Mucosa of rectum (tissue), 2 donors: ENCODE measurements around the gene ITGA1.

Experiments
- H3K27ac ChIP-seq, 2 donors: one replicate each; pipeline ENCODE4 v1.7.0; 2013; ENCODE audit warnings: inconsistent platforms in 2 of 2, low read depth in 2 of 2, low read length in 2 of 2
- H3K27me3 ChIP-seq, 2 donors: one replicate each; pipeline ENCODE4 v1.7.0; 2013; ENCODE audit warnings: low read length in 2 of 2; ENCODE audit not compliant: control insufficient read depth in 2 of 2, insufficient read depth in 2 of 2
- H3K36me3 ChIP-seq, 2 donors: one replicate each; pipeline ENCODE4 v1.7.0; 2013; ENCODE audit warnings: low read length in 2 of 2; ENCODE audit not compliant: control insufficient read depth in 2 of 2, insufficient read depth in 2 of 2
- H3K4me1 ChIP-seq, 2 donors: one replicate each; pipeline ENCODE4 v1.7.0; 2013; ENCODE audit warnings: low read length in 2 of 2, mild to moderate bottlenecking in 1 of 2; ENCODE audit not compliant: control insufficient read depth in 2 of 2, insufficient read depth in 2 of 2
- H3K4me3 ChIP-seq, 2 donors: one replicate each; pipeline ENCODE4 v1.7.0; 2013; ENCODE audit warnings: low read length in 2 of 2
- H3K9ac ChIP-seq, 2 donors: one replicate each; pipeline ENCODE4 v1.7.0; 2013; ENCODE audit warnings: low read length in 2 of 2, low read depth in 1 of 2, mild to moderate bottlenecking in 1 of 2
- H3K9me3 ChIP-seq, 2 donors: one replicate each; pipeline ENCODE4 v1.7.0; 2013; ENCODE audit warnings: low read length in 2 of 2; ENCODE audit not compliant: control insufficient read depth in 2 of 2
- donor health status: healthy.
- donor health status: Normal muscosa, but diverticular disease.

ITGA1 gene

DNA sequence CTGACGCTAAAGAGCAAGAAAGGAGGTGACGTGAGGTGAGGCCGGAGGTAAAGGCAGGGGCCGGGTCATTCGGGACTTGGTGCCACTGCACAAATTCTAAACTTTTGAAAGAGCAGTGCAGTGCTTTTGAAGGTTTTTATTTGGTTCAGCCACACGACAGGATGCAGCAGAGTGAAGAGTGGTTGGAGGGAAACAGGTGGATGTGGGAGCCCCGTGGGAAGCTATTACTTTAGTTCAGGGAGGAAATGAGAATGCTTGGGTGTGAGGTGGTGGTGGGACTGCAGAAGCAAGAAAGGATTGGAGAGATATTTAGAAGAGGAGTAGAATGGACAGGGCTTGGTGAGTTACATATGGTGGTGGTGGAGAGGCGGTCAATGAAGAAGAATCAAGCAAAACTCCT, 136.7 kb downstream of the ITGA1 start:
- Histone ChIP-seq H3K36me3 (peaks cover 6% of the 10 kb centered on the region in 2 donors), H3K4me1 (no peaks in the 10 kb centered on the region), H3K4me3 (no peak overlapping the region), H3K9ac (no peak overlapping the region), H3K27ac (no peak overlapping the region), H3K9me3 (no peaks in the 10 kb centered on the region), H3K27me3 (no peaks in the 10 kb centered on the region)

DNA sequence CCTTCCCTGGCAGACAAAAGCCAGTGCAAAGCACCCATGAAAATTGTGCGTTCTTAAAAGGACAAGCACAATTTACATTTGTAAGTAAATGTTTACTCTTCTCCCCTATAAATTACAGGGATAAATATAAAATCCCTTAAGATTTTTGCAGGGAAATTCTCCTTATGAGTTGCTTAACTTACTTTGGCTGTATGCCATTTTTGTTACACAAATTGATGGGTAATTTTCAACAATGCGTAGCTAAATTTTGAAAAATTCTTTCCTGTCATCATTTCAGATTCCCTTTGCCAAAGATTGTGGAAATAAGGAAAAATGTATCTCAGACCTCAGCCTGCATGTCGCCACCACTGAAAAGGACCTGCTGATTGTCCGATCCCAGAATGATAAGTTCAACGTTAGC, 137.3 kb downstream of the ITGA1 start:
- Histone ChIP-seq H3K27me3 (no peaks in the 10 kb centered on the region), H3K36me3 (peaks cover 6% of the 10 kb centered on the region in 2 donors)

DNA sequence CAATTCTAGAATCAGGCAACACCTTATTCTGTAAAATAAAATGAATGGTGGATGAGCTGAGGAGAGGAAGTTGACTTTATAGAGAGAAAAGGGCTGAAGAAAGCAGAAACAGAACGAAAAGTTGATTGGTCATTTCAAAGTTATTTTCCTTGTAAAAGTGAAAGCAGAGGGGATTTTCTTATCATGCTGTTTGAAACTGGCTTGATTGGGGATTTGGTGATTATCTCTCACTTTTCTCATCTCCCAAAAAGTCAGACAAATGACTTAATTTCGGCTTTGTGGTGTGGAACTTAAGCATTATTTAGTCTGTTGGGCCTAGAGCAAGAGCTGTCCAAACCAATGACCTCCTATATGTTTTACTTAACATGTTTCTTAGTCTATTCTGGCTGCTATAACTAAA, 141.0 kb downstream of the ITGA1 start:
- Histone ChIP-seq H3K4me3 (no peak overlapping the region), H3K4me1 (no peaks in the 10 kb centered on the region), H3K9me3 (no peaks in the 10 kb centered on the region), H3K9ac (no peak overlapping the region), H3K27me3 (no peaks in the 10 kb centered on the region), H3K36me3 (peaks cover 5 to 8% of the 10 kb centered on the region in 2 donors), H3K27ac (no peak overlapping the region)

More for the DNA sequence above, 137.3 kb downstream of the ITGA1 start:
- Histone ChIP-seq H3K27ac (no peak overlapping the region), H3K9me3 (no peaks in the 10 kb centered on the region), H3K9ac (no peak overlapping the region), H3K4me1 (no peaks in the 10 kb centered on the region), H3K4me3 (no peak overlapping the region)

DNA sequence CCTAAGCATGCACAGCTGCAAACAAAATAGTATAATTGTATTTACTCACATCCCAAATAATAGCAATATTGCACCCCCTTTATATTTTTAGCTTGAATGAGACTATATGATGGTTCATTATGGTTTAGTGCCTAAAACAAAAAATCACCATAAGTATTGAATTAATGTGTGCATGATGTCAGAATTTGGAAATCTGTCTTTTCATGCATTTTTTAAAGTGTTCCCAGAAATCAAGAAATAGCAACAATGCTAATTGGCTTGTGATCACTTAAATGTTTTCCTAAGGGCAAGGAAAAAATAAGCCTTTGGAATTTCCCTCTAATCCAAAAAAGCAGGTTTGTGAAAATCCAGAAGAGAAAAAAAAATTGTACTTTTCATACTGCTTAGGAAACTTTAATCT, 150.5 kb downstream of the ITGA1 start:
- no peaks in the 10 kb centered on the region for H3K9me3 ChIP-seq
- H3K36me3 ChIP-seq: peaks cover 0 to 3% of the 10 kb centered on the region in 2 donors
- H3K9ac ChIP-seq: no peak overlapping the region
- H3K4me1 ChIP-seq: no peaks in the 10 kb centered on the region
- no peak overlapping the region for H3K4me3 ChIP-seq
- no peaks in the 10 kb centered on the region for H3K27me3 ChIP-seq
- no peak overlapping the region for H3K27ac ChIP-seq

DNA sequence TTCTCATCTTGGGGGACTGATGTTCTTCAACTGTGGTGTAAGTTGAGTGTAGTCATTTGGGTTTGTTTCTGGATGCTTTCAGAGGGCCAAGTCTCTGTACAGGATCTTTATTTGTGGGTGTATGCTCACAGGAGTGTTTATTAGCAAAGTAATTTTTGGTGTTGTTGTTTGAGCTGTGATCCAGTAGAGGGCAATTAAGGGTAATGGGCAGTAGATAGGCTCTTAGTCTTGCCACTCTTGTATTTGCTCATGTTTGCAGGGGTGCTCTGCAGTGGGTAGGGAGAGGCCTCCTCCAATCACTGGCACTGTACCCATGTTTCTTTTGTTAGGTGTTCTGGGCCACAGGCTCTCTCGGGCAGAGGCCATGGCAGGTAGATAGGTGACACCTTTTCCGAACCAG, 155.6 kb downstream of the ITGA1 start:
- H3K27me3 ChIP-seq: no peaks in the 10 kb centered on the region
- H3K4me3 ChIP-seq: no peak overlapping the region
- H3K4me1 ChIP-seq: no peaks in the 10 kb centered on the region
- H3K36me3 ChIP-seq: peaks cover 0 to 6% of the 10 kb centered on the region in 2 donors
- H3K9ac ChIP-seq: no peak overlapping the region
- H3K9me3 ChIP-seq: no peaks in the 10 kb centered on the region
- H3K27ac ChIP-seq: no peak overlapping the region

DNA sequence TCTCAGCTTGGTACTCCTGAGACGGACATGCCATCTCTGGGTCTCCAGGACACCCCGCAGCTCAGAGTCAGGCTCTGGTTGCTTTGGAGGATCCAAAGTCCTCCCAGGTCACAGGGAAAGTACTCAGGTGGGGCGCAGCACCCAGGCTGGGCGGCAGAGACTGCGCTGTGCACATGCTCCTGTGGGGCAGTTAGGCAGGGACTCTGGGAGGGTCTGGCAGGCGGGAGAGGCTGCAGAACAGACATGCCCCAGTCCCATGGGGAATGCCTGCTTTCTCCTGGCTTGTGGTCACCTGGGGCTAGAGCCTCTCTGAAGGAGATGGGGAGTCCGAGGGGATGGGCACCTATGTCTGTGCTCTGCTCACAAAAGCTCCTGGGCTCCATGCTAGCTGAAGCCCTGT, 156.1 kb downstream of the ITGA1 start:
- Histone ChIP-seq H3K36me3 (peaks cover 0 to 6% of the 10 kb centered on the region in 2 donors), H3K9me3 (no peaks in the 10 kb centered on the region), H3K4me1 (no peaks in the 10 kb centered on the region), H3K27ac (no peak overlapping the region), H3K4me3 (no peak overlapping the region), H3K27me3 (no peaks in the 10 kb centered on the region), H3K9ac (no peak overlapping the region)

DNA sequence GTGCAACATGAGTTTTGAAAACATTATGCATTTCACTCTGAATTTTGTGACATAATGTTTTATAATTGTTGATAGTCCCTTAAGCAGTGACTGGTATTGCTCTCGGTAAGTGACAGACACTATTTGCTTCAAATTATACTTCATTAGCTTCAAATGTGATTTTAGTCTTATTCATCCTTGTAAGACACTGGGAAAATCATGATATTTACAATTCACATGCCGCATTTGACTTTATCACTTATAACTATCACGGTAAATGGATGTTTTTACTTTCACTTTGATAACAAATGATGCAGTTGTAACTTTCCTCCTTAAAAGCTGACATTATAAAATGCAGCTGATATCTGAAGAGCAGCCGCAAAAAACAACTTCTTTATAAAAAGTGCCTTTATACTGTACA, 157.3 kb downstream of the ITGA1 start:
- Histone ChIP-seq H3K36me3 (peaks cover 0 to 2% of the 10 kb centered on the region in 2 donors), H3K4me3 (peak overlapping the region in 1 of 2 donors; percentile 59), H3K4me1 (no peaks in the 10 kb centered on the region), H3K9ac (no peak overlapping the region), H3K9me3 (no peaks in the 10 kb centered on the region), H3K27ac (no peak overlapping the region), H3K27me3 (no peaks in the 10 kb centered on the region)

DNA sequence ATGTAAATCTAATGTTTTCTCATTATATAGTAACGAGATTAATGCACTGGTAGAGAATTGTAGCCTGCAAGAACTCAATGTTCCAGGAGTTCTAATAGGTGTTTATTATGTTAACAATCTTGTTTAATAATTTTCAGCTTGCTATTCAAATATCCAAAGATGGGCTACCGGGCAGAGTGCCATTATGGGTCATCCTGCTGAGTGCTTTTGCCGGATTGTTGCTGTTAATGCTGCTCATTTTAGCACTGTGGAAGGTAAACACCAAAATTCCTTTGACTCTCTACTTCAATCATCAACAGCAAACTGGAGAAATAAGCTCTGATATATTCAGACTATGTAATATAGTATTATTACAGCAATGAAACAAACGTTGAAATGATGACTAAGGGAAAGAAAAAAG, 159.5 kb downstream of the ITGA1 start:
- Histone ChIP-seq H3K9me3 (no peaks in the 10 kb centered on the region), H3K27me3 (no peaks in the 10 kb centered on the region), H3K36me3 (peaks cover 0 to 2% of the 10 kb centered on the region in 2 donors), H3K4me3 (no peak overlapping the region), H3K9ac (no peak overlapping the region), H3K4me1 (no peaks in the 10 kb centered on the region), H3K27ac (no peak overlapping the region)

DNA sequence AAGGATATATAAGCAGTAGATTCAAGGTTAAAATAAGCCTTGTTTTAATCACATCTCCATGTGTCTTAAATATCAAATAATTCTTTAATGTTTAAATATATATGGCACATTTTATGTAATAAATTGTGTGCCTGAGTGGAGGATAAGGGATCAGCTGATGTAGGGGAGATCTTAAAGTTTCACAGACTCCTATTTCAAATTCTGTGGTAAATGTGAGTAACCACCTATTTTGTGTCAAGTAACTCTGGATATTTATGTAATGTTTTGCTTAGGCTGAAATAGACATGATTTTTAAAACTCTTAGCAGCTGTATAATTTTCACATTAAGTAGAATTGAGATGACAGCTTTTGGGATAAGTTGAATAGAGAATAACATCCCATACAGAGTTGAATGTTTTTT, 160.1 kb downstream of the ITGA1 start:
- Histone ChIP-seq H3K4me1 (no peaks in the 10 kb centered on the region), H3K27ac (no peak overlapping the region), H3K4me3 (no peak overlapping the region), H3K9ac (no peak overlapping the region), H3K36me3 (peaks cover 0 to 2% of the 10 kb centered on the region in 2 donors), H3K9me3 (no peaks in the 10 kb centered on the region), H3K27me3 (no peaks in the 10 kb centered on the region)

DNA sequence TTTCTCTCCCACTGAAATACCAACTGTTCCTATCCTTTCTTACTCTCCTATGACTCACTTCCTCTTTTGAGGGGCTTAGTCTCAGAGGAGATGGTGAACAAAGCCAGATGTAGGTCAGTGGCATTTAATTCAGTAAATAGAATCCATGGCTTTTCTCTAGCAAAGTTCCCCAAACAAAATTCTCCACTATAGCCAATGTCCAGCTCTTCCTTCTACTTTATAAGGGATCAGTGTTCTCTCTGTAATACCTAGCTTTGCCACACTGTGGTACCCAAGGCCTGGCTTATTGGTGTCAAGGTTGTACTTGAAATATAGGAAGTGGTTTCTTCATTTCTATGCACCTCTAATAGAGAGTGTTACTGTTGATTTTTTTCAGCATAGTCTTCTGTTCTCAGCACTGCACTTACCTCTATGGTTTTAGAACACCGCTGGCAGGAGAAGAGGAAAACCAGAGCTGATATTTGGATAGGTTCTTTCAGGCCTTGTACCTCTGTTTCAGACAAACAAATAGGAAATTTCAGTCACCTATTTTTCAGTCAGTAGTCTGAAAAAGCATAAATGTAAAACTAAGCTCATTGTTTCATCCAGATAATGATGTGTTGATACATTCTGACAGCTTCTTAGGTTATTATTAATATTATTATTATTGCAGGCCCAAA, 160.8 kb downstream of the ITGA1 start:
- Histone ChIP-seq H3K27ac (no peak overlapping the region), H3K27me3 (no peaks in the 10 kb centered on the region), H3K4me3 (no peak overlapping the region), H3K4me1 (no peaks in the 10 kb centered on the region), H3K36me3 (peaks cover 0 to 2% of the 10 kb centered on the region in 2 donors), H3K9me3 (no peaks in the 10 kb centered on the region), H3K9ac (no peak overlapping the region)
